Epithelial cell of esophagus (primary cell): ENCODE measurements around the gene ZNF598.

Experiments used
- DNase-seq: peaks from one replicate; pipeline ENCODE4 v3.0.0; 2010; ENCODE audit warnings: low read depth
- H3K4me3 ChIP-seq: 2 replicates; pipeline ENCODE4 v1.5.1; 2011; ENCODE audit warnings: mild to moderate bottlenecking, low read length, control low read depth
- TF ChIP-seq, protein P1 (sequence below): IDR thresholded peaks from 2 replicates; pipeline ENCODE4 v1.5.1; 2011; ENCODE audit warnings: low read depth, mild to moderate bottlenecking, low read length, control low read depth, inconsistent platforms; ENCODE audit not compliant: insufficient read depth; ENCODE audit errors: missing control alignments

The ZNF598 gene

GRCh38 chr16:1950559-1950958 is 59.1 kb downstream of the ZNF598 start:
- DNase-seq, result no peak
- TF ChIP-seq, protein P1, sequence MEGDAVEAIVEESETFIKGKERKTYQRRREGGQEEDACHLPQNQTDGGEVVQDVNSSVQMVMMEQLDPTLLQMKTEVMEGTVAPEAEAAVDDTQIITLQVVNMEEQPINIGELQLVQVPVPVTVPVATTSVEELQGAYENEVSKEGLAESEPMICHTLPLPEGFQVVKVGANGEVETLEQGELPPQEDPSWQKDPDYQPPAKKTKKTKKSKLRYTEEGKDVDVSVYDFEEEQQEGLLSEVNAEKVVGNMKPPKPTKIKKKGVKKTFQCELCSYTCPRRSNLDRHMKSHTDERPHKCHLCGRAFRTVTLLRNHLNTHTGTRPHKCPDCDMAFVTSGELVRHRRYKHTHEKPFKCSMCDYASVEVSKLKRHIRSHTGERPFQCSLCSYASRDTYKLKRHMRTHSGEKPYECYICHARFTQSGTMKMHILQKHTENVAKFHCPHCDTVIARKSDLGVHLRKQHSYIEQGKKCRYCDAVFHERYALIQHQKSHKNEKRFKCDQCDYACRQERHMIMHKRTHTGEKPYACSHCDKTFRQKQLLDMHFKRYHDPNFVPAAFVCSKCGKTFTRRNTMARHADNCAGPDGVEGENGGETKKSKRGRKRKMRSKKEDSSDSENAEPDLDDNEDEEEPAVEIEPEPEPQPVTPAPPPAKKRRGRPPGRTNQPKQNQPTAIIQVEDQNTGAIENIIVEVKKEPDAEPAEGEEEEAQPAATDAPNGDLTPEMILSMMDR, result no peak
- H3K4me3 ChIP-seq, result no peak overlapping the region

DNA sequence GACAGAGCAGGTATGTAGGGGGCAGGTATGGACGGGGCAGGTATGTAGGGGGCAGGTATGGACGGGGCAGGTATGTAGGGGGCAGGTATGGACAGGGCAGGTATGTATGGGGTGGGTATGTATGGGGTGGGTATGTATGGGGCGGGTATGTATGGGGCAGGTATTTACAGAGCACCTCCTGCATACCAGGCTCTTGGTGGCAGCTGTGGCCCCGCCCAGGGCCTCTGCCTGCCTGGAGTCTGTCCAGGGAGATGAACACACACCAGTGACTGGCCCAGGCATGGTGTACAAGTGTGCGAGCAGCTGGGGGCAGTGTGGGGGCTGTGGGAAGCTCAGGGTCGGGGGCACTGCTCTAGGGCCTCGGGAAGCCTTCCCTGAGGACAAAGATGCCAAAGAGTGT is 59.6 kb downstream of the ZNF598 start:
- peak; percentile 94 for DNase-seq
- TF ChIP-seq, protein P1, result peak; percentile 16

GRCh38 chr16:1949507-1949906 is 60.1 kb downstream of the ZNF598 start:
- no peak overlapping the region for H3K4me3 ChIP-seq
- TF ChIP-seq, protein P1, result no peak
- peak; percentile 71 for DNase-seq

More for the DNA sequence above, 59.6 kb downstream of the ZNF598 start:
- H3K4me3 ChIP-seq, result no peak overlapping the region
